PC-9 (cell line): ENCODE data around the gene ZWILCH.

ENCODE experiments used
- EZH2 ChIP-seq: fragments of 200-600 bp; sonication (generic); IDR thresholded peaks from 2 replicates; pipeline ENCODE4 v1.8.0; 2017; ENCODE audit warnings: antibody characterized with exemption, low read depth
- TF ChIP-seq, protein P1 (sequence below): fragments of 200-600 bp; sonication (generic); conservative IDR thresholded peaks from 2 replicates; pipeline ENCODE4 v1.6.1; 2017; ENCODE audit warnings: mixed run types, antibody characterized with exemption, mild to moderate bottlenecking, moderate library complexity

DNA sequence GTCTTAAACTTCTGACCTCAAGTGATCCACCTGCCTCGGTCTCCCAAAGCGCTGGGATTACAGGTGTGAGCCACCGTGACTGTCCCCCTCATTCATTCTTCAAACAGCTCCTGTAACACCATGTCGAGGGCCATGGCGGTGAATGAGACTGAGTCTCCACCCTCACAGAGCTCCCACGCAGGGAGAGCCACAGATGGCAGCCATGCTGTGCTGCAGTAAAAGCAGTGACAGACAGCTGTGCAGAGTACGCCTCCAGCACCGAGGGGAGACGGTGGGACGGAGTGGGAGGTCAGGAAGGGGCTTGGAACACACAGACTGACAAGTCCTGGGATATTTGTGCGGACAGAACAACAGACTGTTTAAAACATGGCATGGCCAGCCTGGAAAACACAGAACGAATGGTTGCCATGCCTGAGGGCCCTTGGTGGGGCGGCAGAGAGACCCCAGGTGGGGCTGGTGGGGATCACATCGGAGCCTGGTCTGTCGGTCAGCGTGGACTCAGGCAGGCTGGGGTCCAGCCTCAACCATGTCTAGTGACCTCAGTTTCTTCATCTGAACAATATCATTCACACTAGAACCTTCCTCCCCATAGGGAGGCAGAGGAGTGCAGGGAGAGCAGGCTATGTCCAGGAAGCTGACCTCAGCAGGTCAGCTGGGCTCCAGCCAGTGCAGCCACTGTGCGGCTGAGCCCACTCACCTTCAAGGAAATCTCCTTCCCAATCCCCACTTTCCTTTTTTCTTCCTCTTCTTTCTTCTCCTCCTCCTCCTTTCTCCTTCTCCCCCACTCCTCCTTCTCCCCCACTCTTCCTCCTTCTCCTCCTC lies 81.2 kb downstream of the ZWILCH start:
- TF ChIP-seq, protein P1, sequence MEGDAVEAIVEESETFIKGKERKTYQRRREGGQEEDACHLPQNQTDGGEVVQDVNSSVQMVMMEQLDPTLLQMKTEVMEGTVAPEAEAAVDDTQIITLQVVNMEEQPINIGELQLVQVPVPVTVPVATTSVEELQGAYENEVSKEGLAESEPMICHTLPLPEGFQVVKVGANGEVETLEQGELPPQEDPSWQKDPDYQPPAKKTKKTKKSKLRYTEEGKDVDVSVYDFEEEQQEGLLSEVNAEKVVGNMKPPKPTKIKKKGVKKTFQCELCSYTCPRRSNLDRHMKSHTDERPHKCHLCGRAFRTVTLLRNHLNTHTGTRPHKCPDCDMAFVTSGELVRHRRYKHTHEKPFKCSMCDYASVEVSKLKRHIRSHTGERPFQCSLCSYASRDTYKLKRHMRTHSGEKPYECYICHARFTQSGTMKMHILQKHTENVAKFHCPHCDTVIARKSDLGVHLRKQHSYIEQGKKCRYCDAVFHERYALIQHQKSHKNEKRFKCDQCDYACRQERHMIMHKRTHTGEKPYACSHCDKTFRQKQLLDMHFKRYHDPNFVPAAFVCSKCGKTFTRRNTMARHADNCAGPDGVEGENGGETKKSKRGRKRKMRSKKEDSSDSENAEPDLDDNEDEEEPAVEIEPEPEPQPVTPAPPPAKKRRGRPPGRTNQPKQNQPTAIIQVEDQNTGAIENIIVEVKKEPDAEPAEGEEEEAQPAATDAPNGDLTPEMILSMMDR, result no peak
- TF ChIP-seq EZH2, result no peak
